Spinal cord (tissue), 10 donors: ENCODE measurements around the gene LYZL2. TPM values are rescaled to one million over a fixed set of nuclear protein-coding genes. Genes with fewer than 3 reads are reported as not detected.

Experiments
- DNase-seq, 6 donors: peaks; one replicate each; pipeline versions ENCODE4 v3.0.0 to v3.0.0-alpha.2; 2013 to 2015; ENCODE audit warnings: low spot score in 6 of 6, low read depth in 4 of 6
- H3K27ac ChIP-seq: one replicate; pipeline ENCODE4 v1.5.1; 2013; ENCODE audit warnings: low read depth, low read length, control low read depth
- H3K27me3 ChIP-seq: one replicate; pipeline ENCODE4 v1.6.1; 2013; ENCODE audit warnings: low read length; ENCODE audit not compliant: control insufficient read depth, insufficient read depth
- H3K36me3 ChIP-seq: one replicate; pipeline ENCODE4 v1.6.1; 2013; ENCODE audit warnings: low read length; ENCODE audit not compliant: control insufficient read depth, insufficient read depth
- H3K4me1 ChIP-seq: one replicate; pipeline ENCODE4 v1.6.1; 2013; ENCODE audit warnings: low read length; ENCODE audit not compliant: control insufficient read depth, insufficient read depth
- H3K4me3 ChIP-seq: one replicate; pipeline ENCODE4 v1.5.1; 2013; ENCODE audit warnings: low read depth, low read length, control low read depth
- H3K9me3 ChIP-seq: one replicate; pipeline ENCODE4 v1.6.1; 2013; ENCODE audit warnings: low read length; ENCODE audit not compliant: control insufficient read depth, insufficient read depth
- WGBS: methylation state at CpG from one replicate; pipeline ENCODE4 v1.1.5; 2013; ENCODE audit warnings: missing lambda C conversion rate; ENCODE audit not compliant: insufficient coverage; 5-methylcytosine and 5-hydroxymethylcytosine counted together
- polyA plus RNA-seq, 2 donors: library from polyadenylated mRNA; unstranded; fragments of 120-200 nt; gene quantifications; one replicate each; pipeline ENCODE4 v1.2.1, GENCODE V29; 2013; ENCODE audit not compliant: insufficient read length in 2 of 2
- total RNA-seq, 2 donors: library from RNA; depleted of rRNA in 1 of 2; stranded (reverse); fragments of 120-200 nt in 1 of 2; fragments of >200 nt in 1 of 2; gene quantifications; one replicate each; pipeline versions ENCODE4 v1.2.3 to v1.2.4, GENCODE V29; 2013 to 2014
- donor health status: healthy.

The LYZL2 gene
- total and polyA plus RNA-seq, 4 donors = not detected

- H3K4me3 ChIP-seq = no peak overlapping the region
- no CpG with 5 or more reads among the region's 3 CpGs for WGBS
- no peaks in the 10 kb centered on the region for H3K27me3 ChIP-seq
- no peaks in the 10 kb centered on the region for H3K9me3 ChIP-seq
- peaks cover 11% of the 10 kb centered on the region for H3K4me1 ChIP-seq
- peak in 2 of 6 donors; percentile 55 to 57 for DNase-seq
- H3K36me3 ChIP-seq = no peaks in the 10 kb centered on the region
- H3K27ac ChIP-seq = no peak overlapping the region
These were observed 47.7 kb downstream of the LYZL2 start for GRCh38 chr10:30581779-30582380.

- Histone ChIP-seq H3K27ac (no peak overlapping the region), H3K4me3 (no peak overlapping the region), H3K9me3 (no peaks in the 10 kb centered on the region), H3K4me1 (peaks cover 11% of the 10 kb centered on the region), H3K36me3 (no peaks in the 10 kb centered on the region), H3K27me3 (no peaks in the 10 kb centered on the region)
- DNase-seq = no peak
- WGBS = 77% methylated on average over 4 of the region's 5 CpGs
These were observed 48.9 kb downstream of the LYZL2 start for GRCh38 chr10:30580676-30581075.

- 83% methylated on average over 2 of the region's 7 CpGs for WGBS
- no peaks in the 10 kb centered on the region for H3K27me3 ChIP-seq
- peaks cover 11% of the 10 kb centered on the region for H3K4me1 ChIP-seq
- H3K4me3 ChIP-seq = no peak overlapping the region
- H3K27ac ChIP-seq = no peak overlapping the region
- H3K36me3 ChIP-seq = no peaks in the 10 kb centered on the region
- no peaks in the 10 kb centered on the region for H3K9me3 ChIP-seq
- DNase-seq = no peak
These were observed 49.3 kb downstream of the LYZL2 start for GRCh38 chr10:30580241-30580640.

DNA sequence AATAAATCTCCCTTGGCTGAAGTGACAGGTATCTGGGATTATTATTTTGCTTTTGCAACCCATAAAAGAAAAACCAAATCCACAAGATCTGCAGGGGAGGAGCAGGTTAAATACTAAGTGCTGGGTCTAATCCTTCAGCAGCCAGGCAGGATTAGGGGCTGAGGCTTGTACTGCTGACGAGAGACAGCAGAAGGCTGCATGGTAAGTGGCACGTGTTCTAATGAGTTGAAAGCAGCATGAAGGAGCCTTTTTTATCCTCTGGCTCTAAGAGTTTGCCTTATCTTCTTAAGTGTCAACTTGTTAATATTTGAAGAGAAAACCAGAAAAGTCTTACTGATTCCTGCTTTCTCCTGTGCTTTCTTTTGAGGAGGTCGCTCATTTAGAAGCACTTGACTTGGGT lies 50.0 kb downstream of the LYZL2 start:
- Histone ChIP-seq H3K4me3 (no peak overlapping the region), H3K27ac (no peak overlapping the region), H3K27me3 (no peaks in the 10 kb centered on the region), H3K4me1 (peaks cover 11% of the 10 kb centered on the region), H3K9me3 (no peaks in the 10 kb centered on the region), H3K36me3 (no peaks in the 10 kb centered on the region)
- DNase-seq = peak in 1 of 6 donors; percentile 35
- 63% methylated on average over 2 of the region's 3 CpGs for WGBS

- no peak for DNase-seq
- Histone ChIP-seq H3K9me3 (no peaks in the 10 kb centered on the region), H3K27ac (no peak overlapping the region), H3K36me3 (no peaks in the 10 kb centered on the region), H3K4me3 (no peak overlapping the region), H3K27me3 (no peaks in the 10 kb centered on the region), H3K4me1 (no peaks in the 10 kb centered on the region)
These were observed 52.5 kb downstream of the LYZL2 start for GRCh38 chr10:30577048-30577447.

- Histone ChIP-seq H3K27ac (no peak overlapping the region), H3K27me3 (no peaks in the 10 kb centered on the region), H3K4me3 (no peak overlapping the region), H3K9me3 (no peaks in the 10 kb centered on the region), H3K4me1 (no peaks in the 10 kb centered on the region), H3K36me3 (no peaks in the 10 kb centered on the region)
- 64% methylated on average over 6 of the region's 6 CpGs for WGBS
- peak in 1 of 6 donors; percentile 51 for DNase-seq
These were observed 52.9 kb downstream of the LYZL2 start for GRCh38 chr10:30576641-30577040.

DNA sequence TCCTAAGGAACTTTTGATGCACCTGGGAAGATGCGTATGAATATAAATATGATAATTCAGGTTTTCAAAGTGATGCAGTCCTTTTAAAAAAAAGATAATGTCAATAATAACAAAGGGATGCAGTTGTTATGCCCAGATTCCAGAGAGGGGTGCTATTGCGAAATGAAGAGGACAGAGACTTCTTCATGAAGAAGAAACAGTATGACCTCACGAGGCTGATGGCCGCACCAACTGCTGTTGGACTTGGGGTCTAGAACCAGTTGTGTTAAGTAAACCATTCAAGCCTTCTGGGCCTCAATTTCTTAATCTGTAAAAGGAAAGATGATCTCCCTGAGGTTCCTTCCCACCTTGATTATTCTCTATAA lies 55.1 kb downstream of the LYZL2 start:
- no peak for DNase-seq
- H3K27ac ChIP-seq = no peak overlapping the region
- H3K9me3 ChIP-seq = peaks cover 3% of the 10 kb centered on the region
- no peaks in the 10 kb centered on the region for H3K36me3 ChIP-seq
- 92% methylated on average over 2 of the region's 4 CpGs for WGBS
- no peaks in the 10 kb centered on the region for H3K27me3 ChIP-seq
- no peaks in the 10 kb centered on the region for H3K4me1 ChIP-seq
- no peak overlapping the region for H3K4me3 ChIP-seq

DNA sequence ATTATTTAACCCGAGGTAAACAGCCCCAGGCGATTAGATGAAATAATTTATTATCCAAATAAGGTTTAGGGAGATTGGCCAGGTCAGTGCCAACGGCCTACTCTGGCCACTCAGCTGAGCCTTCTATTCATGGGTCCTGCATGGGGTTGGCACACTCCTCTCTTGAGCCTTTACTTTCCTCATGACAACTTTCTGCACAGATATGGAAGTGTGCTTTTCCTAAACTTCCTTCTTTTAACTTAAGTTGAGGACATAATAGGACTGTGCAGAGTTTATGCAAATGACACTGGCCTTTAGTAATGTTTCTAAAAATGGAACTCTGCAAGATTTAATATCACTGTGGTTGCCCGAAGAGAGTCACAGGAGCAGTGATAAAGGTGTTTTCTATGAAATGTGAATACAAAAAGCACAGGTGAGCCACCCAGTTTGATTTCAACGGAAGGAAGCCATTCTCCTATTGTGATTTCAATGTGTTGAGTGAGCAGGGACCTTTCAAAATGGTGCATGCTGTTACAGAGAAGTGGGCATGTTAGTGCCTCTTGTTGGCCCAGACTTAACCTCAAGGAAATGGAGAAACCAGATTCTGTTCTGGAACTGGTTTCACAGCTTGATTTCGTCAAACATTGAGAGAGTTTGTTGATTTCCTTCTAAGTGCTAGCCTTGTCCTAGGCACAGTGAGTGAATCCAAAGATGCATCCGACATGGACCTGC lies 55.7 kb downstream of the LYZL2 start:
- Histone ChIP-seq H3K4me1 (no peaks in the 10 kb centered on the region), H3K36me3 (no peaks in the 10 kb centered on the region), H3K27ac (no peak overlapping the region), H3K27me3 (no peaks in the 10 kb centered on the region), H3K9me3 (peaks cover 3% of the 10 kb centered on the region), H3K4me3 (no peak overlapping the region)
- no peak for DNase-seq
- 93% methylated on average over 4 of the region's 7 CpGs for WGBS

DNA sequence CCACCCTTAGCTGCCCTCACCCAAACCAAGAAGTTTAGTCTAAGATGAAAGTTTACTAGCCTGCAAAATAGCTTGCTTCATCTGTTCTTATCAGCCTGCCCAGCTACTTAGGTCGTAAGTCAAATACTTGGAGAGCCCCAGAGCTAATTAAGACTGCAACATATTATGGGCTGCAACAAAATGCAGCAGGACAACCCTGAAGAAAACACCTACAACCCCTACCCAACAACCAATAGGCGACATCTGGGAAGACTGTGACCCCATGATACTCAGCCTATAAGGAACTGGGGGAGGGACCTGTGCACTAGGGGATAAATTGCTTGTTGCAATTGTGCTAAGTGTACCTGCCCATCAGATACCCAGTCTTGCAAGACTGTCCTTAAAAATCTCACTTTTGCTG lies 64.1 kb downstream of the LYZL2 start:
- no peaks in the 10 kb centered on the region for H3K4me1 ChIP-seq
- 14% methylated on average over 1 of the region's 2 CpGs for WGBS
- H3K27me3 ChIP-seq = no peaks in the 10 kb centered on the region
- peaks cover 3% of the 10 kb centered on the region for H3K9me3 ChIP-seq
- H3K4me3 ChIP-seq = no peak overlapping the region
- H3K36me3 ChIP-seq = no peaks in the 10 kb centered on the region
- no peak overlapping the region for H3K27ac ChIP-seq
- DNase-seq = no peak

DNA sequence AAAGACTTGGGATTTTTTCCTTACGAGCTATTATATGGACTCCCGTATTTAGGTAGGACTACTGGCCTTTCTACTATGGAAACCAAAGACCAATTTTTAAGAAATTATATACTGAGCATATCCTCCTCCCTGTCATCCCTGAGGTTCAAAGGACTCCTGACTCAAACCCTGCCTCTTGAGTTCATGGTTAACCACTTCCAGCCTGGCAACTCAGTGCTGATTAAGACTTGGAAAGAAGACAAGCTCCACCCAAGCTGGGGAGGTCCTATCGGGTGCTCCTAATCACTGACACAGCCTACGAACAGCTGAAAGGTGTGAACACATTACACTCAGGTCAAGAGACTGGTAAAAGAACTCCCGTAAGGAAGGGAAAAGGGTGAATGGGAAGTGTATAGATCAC lies 66.8 kb downstream of the LYZL2 start:
- no peaks in the 10 kb centered on the region for H3K36me3 ChIP-seq
- WGBS = 100% methylated on average over 3 of the region's 5 CpGs
- H3K4me3 ChIP-seq = no peak overlapping the region
- H3K27me3 ChIP-seq = no peaks in the 10 kb centered on the region
- H3K9me3 ChIP-seq = no peaks in the 10 kb centered on the region
- DNase-seq = no peak
- H3K27ac ChIP-seq = no peak overlapping the region
- H3K4me1 ChIP-seq = no peaks in the 10 kb centered on the region
